ENCODE measurements around the gene PDXDC1.
"Not testable (repeated sequence)": the region's sequence is repeated elsewhere in the genome, so short reads cannot be mapped to it uniquely, and the experiment has no call there.

DNA sequence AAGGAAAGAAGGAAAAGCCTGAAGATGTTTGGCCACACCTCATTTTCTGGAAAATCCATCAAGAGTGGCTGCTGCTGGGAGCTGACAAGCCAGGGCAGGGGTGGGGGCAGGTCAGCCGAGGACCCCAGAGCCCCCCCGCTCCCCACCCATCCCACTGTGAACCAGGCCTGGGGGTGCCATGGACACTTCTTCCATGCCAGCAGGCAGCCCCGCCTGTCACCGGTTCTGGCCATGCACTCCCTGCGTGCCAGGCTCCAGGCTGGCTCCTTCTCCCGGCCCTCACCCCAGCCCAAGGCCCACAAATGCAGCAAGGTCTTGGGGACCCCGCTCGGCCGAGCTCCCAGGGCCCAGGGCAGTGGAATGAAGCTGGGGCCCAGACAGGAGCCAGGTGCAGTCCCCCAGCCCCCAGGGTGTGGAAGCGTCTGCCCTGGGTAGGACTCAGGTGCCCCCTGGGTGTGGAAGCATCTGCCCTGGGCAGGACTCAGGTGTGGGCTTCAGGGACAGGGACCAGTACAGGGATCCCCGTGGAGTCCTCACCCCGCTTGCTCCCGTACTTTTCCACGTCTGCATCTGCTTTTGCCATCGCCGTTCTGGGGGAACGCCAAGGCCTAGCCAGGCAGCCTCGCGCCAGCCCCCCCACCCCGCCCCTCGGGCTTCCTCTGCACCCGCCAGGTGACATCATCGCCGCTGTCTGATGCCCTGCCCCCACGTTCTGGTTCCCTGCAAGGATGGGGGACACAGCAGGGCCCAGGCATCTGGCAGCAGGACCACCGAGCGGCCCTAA lies 167.5 kb downstream of the PDXDC1 start:
- TF ChIP-seq POLR2A (IDR thresholded peaks at IDR 0.05) = not testable (repeated sequence)
- TF ChIP-seq, protein P1, sequence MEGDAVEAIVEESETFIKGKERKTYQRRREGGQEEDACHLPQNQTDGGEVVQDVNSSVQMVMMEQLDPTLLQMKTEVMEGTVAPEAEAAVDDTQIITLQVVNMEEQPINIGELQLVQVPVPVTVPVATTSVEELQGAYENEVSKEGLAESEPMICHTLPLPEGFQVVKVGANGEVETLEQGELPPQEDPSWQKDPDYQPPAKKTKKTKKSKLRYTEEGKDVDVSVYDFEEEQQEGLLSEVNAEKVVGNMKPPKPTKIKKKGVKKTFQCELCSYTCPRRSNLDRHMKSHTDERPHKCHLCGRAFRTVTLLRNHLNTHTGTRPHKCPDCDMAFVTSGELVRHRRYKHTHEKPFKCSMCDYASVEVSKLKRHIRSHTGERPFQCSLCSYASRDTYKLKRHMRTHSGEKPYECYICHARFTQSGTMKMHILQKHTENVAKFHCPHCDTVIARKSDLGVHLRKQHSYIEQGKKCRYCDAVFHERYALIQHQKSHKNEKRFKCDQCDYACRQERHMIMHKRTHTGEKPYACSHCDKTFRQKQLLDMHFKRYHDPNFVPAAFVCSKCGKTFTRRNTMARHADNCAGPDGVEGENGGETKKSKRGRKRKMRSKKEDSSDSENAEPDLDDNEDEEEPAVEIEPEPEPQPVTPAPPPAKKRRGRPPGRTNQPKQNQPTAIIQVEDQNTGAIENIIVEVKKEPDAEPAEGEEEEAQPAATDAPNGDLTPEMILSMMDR (IDR thresholded peaks at IDR 0.05) = not testable (repeated sequence)

Data from gastroesophageal sphincter (tissue), 3 donors.